IPS-15b (cell line): Measurements from ENCODE around the gene FAM184B.
"Not testable (repeated sequence)": the region's sequence is repeated elsewhere in the genome, so short reads cannot be mapped to it uniquely, and the experiment has no call there.

Experiments used
- H3K27me3 ChIP-seq: one replicate; pipeline ENCODE4 v1.6.1; 2013; ENCODE audit warnings: low read length; ENCODE audit not compliant: control insufficient read depth, insufficient read depth
- H3K36me3 ChIP-seq: one replicate; pipeline ENCODE4 v1.6.1; 2013; ENCODE audit warnings: low read length; ENCODE audit not compliant: control insufficient read depth, insufficient read depth
- H3K4me1 ChIP-seq: one replicate; pipeline ENCODE4 v1.6.1; 2013; ENCODE audit warnings: mild to moderate bottlenecking, low read length; ENCODE audit not compliant: control insufficient read depth, insufficient read depth
- H3K4me3 ChIP-seq: one replicate; pipeline ENCODE4 v1.5.1; 2013; ENCODE audit warnings: low read depth, low read length
- H3K9ac ChIP-seq: one replicate; pipeline ENCODE4 v1.6.1; 2013; ENCODE audit warnings: low read depth, mild to moderate bottlenecking, low read length
- H3K9me3 ChIP-seq: one replicate; pipeline ENCODE4 v1.6.1; 2013; ENCODE audit warnings: mild to moderate bottlenecking, low read length; ENCODE audit not compliant: control insufficient read depth, insufficient read depth

FAM184B gene

DNA sequence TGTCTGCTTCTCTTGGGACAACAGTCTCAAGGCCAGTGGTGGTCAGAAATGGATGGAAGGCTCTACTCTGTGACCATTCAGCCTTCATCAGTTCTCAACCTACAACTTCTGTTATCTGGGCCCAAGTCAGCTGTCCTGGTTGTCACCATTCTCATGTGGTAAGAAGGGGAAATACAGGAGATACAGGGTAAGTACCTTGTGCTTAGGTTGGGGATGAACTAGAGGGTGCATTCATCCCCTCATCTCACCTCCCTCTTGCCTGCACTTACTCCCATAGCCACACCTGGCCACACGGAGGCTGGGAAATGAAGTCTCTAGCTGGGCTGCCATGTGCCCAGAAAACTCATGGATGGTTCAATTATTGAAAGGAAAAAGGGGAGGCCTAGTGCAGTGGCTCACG is 44.9 kb downstream of the FAM184B start:
- Histone ChIP-seq H3K4me1 (no peaks in the 10 kb centered on the region), H3K9ac (no peak overlapping the region), H3K36me3 (no peaks in the 10 kb centered on the region), H3K4me3 (no peak overlapping the region), H3K27me3 (no peaks in the 10 kb centered on the region), H3K9me3 (no peaks in the 10 kb centered on the region)

DNA sequence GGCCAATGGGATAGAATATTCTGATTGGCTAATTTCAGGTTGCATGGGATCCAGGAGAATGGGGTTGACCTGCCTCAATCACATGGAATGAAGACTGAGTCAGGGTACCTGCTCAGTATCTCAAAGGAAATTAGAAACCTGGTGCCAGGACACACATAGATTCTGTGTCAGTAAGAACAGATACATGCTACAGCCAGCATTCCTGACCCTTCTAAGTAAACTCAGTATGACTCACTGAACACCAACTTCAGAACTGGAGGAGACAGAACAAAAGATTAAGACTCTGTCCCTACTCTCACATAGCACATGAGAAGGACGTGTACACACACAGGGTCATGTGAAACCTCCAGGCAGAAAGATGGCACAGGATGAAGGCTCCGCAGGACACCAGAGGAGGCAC is 54.5 kb downstream of the FAM184B start:
- H3K27me3 ChIP-seq = no peaks in the 10 kb centered on the region
- H3K9ac ChIP-seq = no peak overlapping the region
- H3K4me3 ChIP-seq = no peak overlapping the region
- peaks cover 3% of the 10 kb centered on the region for H3K4me1 ChIP-seq
- no peaks in the 10 kb centered on the region for H3K36me3 ChIP-seq
- H3K9me3 ChIP-seq = peaks cover 3% of the 10 kb centered on the region

GRCh38 chr4:17723648-17724047 is 57.8 kb downstream of the FAM184B start:
- H3K27me3 ChIP-seq = no peaks in the 10 kb centered on the region
- no peak overlapping the region for H3K4me3 ChIP-seq
- peaks cover 3% of the 10 kb centered on the region for H3K4me1 ChIP-seq
- H3K9ac ChIP-seq = no peak overlapping the region
- H3K9me3 ChIP-seq = peaks cover 3% of the 10 kb centered on the region
- H3K36me3 ChIP-seq = no peaks in the 10 kb centered on the region

DNA sequence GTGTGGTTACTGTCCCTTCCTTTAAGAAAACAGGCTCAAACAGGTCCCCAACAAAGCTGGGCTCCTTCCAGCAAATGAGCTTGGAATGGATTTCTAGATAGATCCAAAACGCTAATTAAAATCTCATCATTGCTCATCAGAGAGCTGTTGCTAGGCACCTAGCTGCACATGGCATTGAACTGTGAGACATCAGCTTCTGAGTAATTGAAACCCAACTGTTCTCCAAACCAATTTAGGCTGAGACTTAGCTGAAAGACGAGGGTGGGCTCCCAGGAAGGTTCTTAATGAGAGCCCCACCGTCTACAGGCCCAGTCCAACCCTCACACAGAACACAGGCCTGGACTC is 59.1 kb downstream of the FAM184B start:
- no peak overlapping the region for H3K4me3 ChIP-seq
- H3K9me3 ChIP-seq = peaks cover 3% of the 10 kb centered on the region
- H3K9ac ChIP-seq = no peak overlapping the region
- H3K4me1 ChIP-seq = peaks cover 3% of the 10 kb centered on the region
- no peaks in the 10 kb centered on the region for H3K36me3 ChIP-seq
- no peaks in the 10 kb centered on the region for H3K27me3 ChIP-seq

DNA sequence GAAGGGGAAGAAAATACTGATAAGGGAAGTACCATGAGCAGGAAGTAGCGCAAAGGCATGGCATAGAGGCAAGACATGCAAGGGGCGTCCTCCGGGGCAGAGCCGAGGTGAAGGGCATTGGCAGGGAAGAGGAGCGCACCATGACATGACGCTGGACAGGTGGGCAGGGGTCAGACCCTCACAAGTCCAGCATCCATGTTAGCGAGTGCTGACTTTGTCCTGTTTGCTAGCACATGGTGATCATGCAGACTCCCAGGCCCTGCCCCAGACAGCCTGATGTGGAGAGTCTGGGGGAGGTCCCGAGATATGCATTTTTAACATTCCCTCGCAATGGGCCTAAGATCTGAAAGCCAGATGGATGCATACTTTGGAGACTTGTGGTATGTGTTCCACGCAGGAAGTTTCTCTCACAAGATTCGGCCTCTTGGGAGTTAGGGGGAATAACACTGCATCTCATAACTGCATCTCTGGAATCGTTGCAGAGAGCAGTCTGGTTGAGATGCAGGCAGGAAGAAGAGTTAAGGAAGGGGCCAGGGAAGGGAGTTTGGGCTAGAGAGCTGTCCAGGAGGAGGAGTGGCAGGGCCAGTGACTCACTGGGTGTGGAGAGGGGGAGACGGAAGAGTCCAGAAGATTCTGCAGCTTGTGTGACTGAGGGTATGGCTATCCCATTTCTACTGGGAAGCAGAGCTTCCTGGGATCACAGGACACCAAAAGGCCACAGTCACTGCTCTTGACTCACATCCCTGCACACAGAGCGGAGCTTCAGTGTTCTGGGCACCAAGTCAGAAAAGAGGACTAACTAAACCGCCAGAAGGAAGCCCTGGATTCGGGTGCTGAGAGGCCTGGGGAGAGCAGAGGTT is 59.7 kb downstream of the FAM184B start:
- Histone ChIP-seq H3K36me3 (no peaks in the 10 kb centered on the region), H3K9ac (no peak overlapping the region), H3K27me3 (no peaks in the 10 kb centered on the region), H3K4me3 (no peak overlapping the region), H3K9me3 (peaks cover 2% of the 10 kb centered on the region), H3K4me1 (peaks cover 3% of the 10 kb centered on the region)

DNA sequence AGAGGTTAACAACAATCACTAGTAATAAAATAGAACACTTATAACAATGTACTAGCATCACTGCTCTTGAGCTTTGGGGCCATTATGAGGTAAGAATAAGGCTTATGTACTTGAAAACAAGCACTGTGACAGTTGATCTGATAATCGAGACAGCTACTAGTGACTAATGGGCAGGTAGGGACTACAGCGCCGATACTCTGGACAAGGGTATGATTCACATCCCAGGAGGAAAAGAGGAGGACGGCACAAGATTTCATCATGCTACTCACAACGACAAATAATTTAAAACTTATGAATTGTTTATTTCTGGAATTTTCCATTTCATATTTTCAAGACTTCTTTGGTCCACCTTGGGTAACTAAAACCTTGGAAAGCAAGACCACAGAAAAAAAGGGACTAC is 62.3 kb downstream of the FAM184B start:
- peaks cover 3% of the 10 kb centered on the region for H3K4me1 ChIP-seq
- no peaks in the 10 kb centered on the region for H3K36me3 ChIP-seq
- no peak overlapping the region for H3K4me3 ChIP-seq
- no peak overlapping the region for H3K9ac ChIP-seq
- H3K9me3 ChIP-seq = no peaks in the 10 kb centered on the region
- H3K27me3 ChIP-seq = no peaks in the 10 kb centered on the region

DNA sequence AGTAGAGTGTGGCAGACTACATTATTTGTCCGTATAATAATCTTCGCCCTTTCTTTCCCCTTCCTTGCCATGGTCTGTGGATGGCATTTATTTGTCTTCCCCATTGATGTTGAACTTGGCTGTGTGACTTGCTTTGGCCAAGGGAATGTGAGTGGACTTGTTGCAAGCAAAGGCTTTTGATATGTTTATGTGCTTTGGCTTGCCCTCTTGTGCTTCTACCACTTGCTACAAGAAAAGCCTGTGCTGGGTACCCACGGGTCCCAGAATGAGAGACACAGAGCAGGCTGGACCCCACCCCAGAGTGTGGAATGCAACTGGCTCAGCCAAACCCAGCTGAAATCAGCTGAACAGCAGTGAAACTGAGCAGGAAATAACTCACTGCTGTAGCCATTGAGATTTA is 63.0 kb downstream of the FAM184B start:
- Histone ChIP-seq H3K27me3 (no peaks in the 10 kb centered on the region), H3K4me3 (no peak overlapping the region), H3K36me3 (no peaks in the 10 kb centered on the region), H3K9me3 (no peaks in the 10 kb centered on the region), H3K4me1 (peaks cover 3% of the 10 kb centered on the region), H3K9ac (no peak overlapping the region)

DNA sequence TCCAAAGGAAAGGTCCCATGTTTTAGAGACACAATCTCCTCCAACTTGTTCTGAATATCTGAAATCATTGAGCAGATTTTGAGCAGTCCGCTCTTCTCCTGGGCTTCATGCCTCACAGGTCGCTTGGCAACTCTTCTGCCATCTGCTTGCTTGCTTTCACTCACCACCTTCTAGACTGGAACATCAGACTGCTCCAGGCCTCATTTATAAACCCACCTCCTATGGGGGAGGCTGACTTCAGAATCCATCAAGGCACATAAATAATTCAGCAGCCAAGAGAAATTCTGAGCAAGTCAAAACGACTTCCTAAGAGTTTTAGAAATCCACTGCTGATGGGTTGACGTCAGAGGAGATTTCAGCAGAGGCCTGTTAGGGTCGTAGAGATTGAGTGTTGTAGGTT is 64.1 kb downstream of the FAM184B start:
- Histone ChIP-seq H3K36me3 (no peaks in the 10 kb centered on the region), H3K4me1 (no peaks in the 10 kb centered on the region), H3K27me3 (no peaks in the 10 kb centered on the region), H3K9ac (no peak overlapping the region), H3K4me3 (no peak overlapping the region), H3K9me3 (no peaks in the 10 kb centered on the region)

- Histone ChIP-seq H3K4me3 (no peak overlapping the region), H3K4me1 (no peaks in the 10 kb centered on the region), H3K9me3 (no peaks in the 10 kb centered on the region), H3K9ac (no peak overlapping the region), H3K36me3 (no peaks in the 10 kb centered on the region), H3K27me3 (no peaks in the 10 kb centered on the region)
Measured at GRCh38 chr4:17715511-17715910, 65.9 kb downstream of the FAM184B start.

DNA sequence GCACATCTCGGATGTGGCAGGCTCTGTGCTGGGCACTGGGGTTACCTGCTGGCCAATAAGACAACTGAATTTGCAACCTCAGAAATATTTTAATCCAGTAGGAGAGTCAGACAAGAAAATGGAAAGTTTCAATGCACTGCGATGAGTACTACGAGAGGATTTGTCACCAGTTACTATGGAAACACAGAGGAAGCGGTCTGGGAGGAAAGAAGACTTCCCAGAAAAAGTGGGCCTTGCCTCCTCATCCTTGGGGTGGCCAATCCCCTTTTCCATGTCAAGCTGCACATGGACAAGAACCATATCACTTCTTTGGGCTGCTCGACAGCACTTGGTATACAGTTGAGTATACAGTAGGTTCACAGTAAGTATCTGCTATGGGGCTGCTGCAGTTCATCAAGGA is 67.6 kb downstream of the FAM184B start:
- H3K36me3 ChIP-seq = no peaks in the 10 kb centered on the region
- H3K9ac ChIP-seq = no peak overlapping the region
- peaks cover 2% of the 10 kb centered on the region for H3K27me3 ChIP-seq
- no peak overlapping the region for H3K4me3 ChIP-seq
- H3K9me3 ChIP-seq = no peaks in the 10 kb centered on the region
- H3K4me1 ChIP-seq = no peaks in the 10 kb centered on the region

DNA sequence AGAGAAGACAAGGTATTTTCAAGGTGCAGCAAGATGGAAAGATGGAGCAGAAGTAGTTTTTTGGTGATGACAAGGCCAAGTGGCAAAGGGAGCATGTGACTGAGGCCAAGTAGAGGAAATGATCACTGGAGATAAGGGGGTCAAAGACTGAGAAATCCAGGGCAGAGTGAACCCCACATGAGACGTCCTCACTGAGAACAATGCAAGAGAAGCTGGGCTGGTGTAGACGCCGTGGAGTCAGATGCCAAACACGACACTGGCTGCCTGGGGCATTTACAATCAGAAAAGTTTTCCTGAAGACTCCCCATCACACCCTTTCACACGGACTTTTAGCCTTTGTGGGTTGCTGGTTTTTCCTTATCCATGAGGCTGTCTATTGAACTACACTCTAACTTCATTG is 69.3 kb downstream of the FAM184B start:
- Histone ChIP-seq H3K9me3 (no peaks in the 10 kb centered on the region), H3K9ac (no peak overlapping the region), H3K36me3 (no peaks in the 10 kb centered on the region), H3K27me3 (peaks cover 2% of the 10 kb centered on the region), H3K4me3 (no peak overlapping the region), H3K4me1 (no peaks in the 10 kb centered on the region)

DNA sequence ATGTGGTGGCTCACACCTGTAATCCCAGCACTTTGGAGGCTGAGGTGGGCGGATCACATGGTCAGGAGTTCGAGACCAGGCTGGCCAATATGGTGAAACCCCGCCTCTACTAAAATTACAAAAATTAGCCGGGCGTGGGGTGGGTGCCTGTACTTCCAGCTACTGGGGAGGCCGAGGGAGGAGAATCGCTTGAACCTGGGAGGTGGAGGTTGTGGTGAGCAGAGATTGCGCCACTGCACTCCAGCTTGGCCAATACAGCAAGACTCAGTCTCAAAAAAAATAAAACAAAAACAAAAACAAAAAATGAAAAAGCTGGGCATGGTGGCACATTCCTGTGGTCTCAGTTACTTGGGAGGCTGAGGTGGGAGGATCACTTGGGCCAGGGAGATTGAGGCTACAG is 70.2 kb downstream of the FAM184B start:
- not testable (repeated sequence) for H3K27me3 ChIP-seq, H3K4me3 ChIP-seq, H3K9ac ChIP-seq, H3K9me3 ChIP-seq, H3K4me1 ChIP-seq, H3K36me3 ChIP-seq
